Fibroblast of skin of abdomen (primary cell): ENCODE data around the gene ZBTB32.
A peak's percentile ranks its signal among the peaks of the same experiment; 100 is the strongest.

ENCODE experiments used
- DNase-seq: peaks from one replicate; pipeline ENCODE4 v3.0.0-alpha.2; 2013

ZBTB32 gene

GRCh38 chr19:35738021-35738886 is 33.9 kb downstream of the ZBTB32 start:
- no peak for DNase-seq

DNA sequence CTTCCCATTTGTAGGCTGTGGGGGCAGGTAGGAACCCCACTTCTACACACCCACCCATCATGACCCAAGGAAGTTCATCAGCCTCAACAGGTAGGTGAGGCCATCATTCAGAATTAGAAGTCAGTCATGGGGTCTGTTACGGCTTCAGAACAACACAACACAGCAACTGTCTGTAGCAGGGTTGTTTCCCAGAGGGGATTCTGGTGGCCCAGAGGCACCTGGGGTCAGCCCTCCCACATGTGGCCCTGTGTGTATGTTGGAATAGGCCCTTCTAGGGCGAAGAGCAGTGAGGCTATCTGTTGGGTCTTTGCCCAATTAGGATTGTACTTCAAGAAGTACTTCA is 34.5 kb downstream of the ZBTB32 start:
- DNase-seq: no peak

- no peak for DNase-seq
These were observed 35.1 kb downstream of the ZBTB32 start for GRCh38 chr19:35739275-35740107.

DNA sequence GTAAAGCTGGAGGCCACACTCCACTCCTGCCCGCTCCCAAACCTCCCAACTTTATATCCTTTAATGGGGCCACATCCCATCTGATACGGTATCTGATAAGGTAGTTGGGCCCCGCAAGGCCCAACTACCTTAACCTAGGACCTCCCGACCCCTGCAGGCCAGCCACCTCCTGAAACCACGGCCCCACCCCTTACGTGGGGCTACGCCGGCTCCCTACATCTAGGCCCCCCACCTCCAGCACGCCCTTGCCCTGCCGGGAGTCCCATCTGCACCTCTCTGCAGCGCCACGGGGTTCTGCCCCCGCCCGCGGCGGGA is 35.7 kb downstream of the ZBTB32 start:
- no peak for DNase-seq

DNA sequence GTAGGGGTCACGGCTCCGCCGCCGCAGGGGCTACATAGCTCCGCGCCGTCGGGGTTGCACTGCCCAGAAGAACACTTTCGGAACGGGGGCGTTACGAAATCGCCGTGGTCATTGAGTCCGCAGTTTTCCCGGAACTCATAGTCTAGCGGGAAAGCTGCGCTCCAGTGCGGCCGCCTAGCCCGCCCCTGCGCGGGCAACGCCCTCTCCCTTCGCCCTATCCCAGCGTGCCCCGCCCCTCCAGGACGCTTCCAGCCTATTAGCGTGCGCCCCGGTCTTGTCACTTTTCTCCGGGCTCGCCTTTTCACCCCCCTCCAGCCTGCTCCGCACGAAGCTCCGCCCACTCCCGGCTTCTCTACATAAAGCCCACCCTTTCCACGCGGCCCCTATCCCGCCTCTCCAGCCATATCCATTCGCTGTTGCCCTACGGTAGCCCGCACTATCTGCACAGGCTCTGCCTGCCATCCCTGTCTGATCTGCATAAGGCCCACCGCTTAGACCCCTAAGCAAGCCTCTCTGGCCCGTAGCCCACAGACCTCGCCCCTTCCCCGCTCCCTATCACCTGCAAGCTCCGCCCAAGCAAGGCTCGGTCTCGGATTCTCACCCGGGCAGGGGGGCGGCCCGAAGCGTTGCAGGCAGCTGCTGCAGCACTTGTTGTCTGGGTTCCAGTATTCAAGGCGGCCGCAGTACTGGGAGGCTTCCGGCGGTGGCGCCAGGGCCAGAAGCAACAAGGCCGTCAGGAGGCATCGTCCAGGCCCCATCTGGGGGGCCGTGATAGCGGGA is 36.3 kb downstream of the ZBTB32 start:
- DNase-seq: peak; percentile 96

GRCh38 chr19:35741203-35741515 is 36.8 kb downstream of the ZBTB32 start:
- DNase-seq: no peak

DNA sequence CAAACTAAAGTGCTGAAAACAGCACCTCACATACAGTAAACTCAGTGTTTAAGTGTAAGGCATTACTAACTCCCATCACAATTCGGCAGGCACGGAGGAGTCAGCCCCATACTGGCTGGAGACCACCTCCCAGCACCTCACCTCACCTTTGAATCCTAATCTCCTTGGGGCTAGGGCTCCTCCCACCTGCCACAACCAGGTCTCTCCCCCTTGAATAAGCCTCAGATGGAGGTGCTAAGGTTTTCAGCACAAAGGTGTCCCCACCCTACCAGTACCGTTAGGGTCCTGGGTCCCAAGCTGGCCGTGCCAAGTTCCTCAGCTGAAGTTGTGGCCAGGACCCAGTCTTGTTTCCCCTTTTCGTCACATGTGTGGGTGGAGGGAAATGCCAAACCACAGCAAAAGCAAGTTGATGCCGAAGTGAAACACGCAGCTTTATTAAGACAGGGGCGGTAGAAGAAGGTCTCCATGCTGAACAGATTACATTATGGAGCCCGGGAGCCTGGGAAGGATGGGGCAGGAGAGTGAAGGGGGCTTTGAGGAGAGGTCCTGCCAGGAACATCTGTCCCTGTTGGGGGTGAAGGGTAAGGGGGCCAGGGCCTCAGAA is 37.9 kb downstream of the ZBTB32 start, which contains the start of gene IGFLR1:
TSS of gene IGFLR1 (minus strand) at position 332 of the 604 bp plus-strand sequence. CDS start 1,272 bp downstream, outside the sequence.
- no peak for DNase-seq

- DNase-seq: no peak
These were observed 39.5 kb downstream of the ZBTB32 start for GRCh38 chr19:35743640-35744429.

- peak; percentile 96 for DNase-seq
These were observed 40.3 kb downstream of the ZBTB32 start for GRCh38 chr19:35744430-35745327.

DNA sequence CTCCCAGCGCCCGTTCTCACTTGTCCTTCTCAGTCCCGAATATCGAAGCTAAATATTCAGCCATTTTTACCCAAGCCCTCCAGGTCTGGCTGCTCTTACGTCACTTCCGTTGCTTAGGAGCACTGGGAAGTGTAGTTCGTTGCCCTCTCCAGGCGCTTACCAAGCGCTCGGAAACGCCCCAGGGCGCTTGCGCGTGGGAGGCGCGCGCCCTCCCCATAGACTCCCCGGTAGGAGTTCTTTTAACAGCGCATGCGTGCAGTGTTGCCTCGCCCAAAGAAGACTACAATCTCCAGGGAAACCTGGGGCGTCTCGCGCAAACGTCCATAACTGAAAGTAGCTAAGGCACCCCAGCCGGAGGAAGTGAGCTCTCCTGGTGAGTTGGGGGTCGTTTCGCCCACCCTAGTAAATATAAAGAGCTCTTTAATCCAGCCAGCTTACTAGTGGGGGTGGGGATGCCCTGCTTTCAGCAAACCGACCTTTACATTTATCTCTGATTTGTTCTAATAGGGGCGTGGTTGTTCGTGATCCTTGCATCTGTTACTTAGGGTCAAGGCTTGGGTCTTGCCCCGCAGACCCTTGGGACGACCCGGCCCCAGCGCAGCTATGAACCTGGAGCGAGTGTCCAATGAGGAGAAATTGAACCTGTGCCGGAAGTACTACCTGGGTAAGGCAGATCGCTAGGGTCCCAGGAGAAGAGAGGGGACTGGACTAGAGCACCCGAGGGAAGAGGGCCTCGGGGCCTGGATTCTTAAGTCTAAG is 41.1 kb downstream of the ZBTB32 start, which contains the start of the genes PSENEN and U2AF1L4:
TSS of gene PSENEN (plus strand) at position 324 of the 759 bp plus-strand sequence. CDS start at position 604, 280 bp downstream.
TSS of gene U2AF1L4 (minus strand) at position 91 of the 759 bp plus-strand sequence. CDS start at position 64, 27 bp downstream.
- DNase-seq: peak; percentile 99

DNA sequence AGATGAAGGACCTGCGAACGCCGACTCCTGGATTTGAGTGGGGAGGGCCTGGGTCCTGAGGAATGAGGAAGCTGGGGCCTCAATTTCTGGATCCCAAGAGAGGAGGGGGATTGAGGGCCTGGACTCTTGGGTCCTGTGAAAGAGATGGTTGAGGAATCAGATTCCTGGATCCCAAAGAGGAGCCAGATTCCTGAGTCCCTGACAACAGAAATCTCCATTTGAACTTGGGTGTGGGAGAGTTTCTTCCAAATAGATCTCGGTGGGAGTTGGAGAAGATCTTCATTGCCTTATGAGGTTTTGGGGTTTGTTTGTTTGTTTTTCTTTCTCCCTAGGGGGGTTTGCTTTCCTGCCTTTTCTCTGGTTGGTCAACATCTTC is 41.7 kb downstream of the ZBTB32 start:
- DNase-seq: no peak

GRCh38 chr19:35746531-35746930 is 42.2 kb downstream of the ZBTB32 start:
- DNase-seq: no peak

GRCh38 chr19:35748106-35749020 is 44.0 kb downstream of the ZBTB32 start, which contains the start of gene LIN37:
LIN37 (plus strand) TSS chr19:35748576; CDS start chr19:35748725, 149 bp downstream.
- peak; percentile 99 for DNase-seq

DNA sequence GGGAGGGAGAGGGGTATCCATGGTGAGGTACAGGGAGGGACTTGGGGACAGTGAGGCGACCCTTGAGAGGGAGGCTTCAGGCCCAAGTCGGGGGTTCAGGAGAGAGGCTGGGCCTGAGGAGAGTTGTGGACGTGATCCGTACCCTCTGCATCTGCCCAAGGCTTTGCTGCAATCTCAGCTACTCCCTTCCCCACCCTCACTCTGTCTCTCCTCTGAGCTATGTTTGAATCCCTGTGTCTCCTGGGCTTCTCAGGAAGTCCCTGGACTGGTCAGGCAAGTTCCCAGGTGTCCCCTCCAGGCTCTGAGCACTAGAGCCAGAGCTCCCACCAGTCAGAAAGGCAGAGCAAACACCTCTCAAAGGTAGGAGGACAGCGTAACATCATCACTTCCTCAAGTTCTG is 45.8 kb downstream of the ZBTB32 start:
- no peak for DNase-seq

DNA sequence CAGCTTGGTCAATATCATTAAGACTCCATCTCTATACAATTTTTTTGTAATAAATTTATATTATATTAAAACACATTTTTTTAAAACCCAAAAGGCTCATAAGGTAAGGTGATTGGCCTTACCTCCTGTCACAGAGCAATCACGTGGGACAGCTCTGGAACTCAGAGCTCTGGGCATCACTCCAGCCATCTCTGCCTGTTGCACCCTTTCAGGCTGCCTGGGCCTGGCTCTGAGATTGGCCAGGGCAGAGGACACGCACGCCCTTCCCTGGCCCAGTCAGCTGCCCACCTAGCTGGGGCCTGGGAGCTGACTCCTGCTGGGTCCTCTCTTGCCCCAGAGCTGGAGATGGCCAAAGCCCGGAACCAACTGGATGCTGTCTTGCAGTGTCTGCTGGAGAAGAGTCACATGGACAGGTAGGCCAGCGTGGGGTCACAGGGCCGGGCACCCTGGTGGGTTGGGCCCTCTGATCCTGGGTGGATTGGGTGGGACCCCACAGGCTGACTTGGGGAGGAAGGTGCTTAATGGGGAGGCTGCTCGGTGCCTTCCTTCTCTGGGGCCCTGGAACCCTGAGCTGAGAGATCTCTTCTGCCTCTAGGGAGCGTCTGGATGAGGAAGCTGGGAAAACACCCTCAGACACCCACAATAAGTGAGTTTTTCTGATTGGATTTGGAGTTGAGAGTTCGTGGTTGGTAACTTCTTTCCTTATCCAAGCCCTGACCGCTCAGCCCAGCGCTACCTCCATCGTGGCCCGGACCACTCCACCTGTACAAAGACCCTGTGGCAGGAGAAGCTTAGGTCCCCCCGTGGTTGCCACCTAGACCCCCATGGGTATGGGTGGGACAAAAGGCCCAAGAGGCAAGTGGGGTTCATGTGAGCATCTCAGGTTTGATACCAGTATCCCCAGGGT is 47.7 kb downstream of the ZBTB32 start:
- no peak for DNase-seq

DNA sequence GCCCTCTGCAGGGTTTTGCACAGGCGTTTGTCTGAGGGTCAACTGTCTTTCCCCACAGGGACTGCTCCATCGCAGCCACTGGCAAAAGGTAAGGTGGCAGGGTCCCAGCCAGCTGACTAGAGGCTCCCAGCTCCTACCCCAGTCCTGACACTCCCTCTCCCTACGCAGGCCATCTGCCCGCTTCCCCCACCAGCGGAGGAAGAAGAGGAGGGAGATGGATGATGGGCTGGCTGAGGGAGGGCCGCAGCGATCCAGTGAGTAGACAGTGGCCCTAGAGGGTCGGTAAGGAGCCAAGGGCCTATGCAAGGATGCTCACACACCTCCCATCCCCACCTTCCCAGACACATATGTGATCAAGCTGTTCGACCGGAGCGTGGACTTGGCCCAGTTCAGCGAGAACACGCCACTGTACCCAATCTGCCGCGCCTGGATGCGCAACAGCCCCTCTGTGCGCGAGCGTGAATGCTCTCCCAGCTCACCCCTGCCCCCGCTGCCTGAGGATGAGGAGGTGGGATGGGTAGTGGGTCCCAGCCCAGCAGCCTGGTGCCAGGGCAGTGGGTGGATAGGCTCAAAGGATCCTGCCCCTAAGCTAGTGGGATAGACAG is 48.5 kb downstream of the ZBTB32 start:
- DNase-seq: no peak
